ENCODE results near the gene ZEB1. TPM values are rescaled to one million over a fixed set of nuclear protein-coding genes. Genes with fewer than 3 reads are reported as not detected.

ZEB1 gene
- total RNA-seq, 1 experiment from 2014 or later, result 31.5 TPM

GRCh38 chr10:31299119-31299518 is 19.9 kb upstream of the ZEB1 start:
- TF ChIP-seq CTCF (IDR thresholded peaks at IDR 0.05) (no peak), POLR2AphosphoS5 (IDR thresholded peaks at IDR 0.05; ENCODE audit: low read depth, low read length) (no peak), TCF7L2 (IDR thresholded peaks at IDR 0.05; ENCODE audit: low read depth, low read length) (no peak), REST (IDR thresholded peaks at IDR 0.05; ENCODE audit: insufficient read depth in 1 of 2, low read depth in 2 of 2, low read length in 1 of 2) (no peak), SIN3A (IDR thresholded peaks at IDR 0.05; ENCODE audit: borderline replicate concordance, insufficient read depth, low read depth, low read length) (no peak)
- no TSS peak for BruUV-seq (replicated peaks)
- ChIA-PET CTCF (no interaction called here), POLR2A (no interaction called here)
- no peak for DNase-seq (ENCODE audit: low read depth, low spot score)
- Histone ChIP-seq H3K9me3 (ENCODE audit: control insufficient read depth, insufficient read depth, low read depth, low read length) (no peaks in the 10 kb centered on the region), H3K36me3 (ENCODE audit: control insufficient read depth, insufficient read depth, low read length) (no peaks in the 10 kb centered on the region), H3K4me3 (ENCODE audit: low read depth in 2 of 2, low read length in 2 of 2) (no peak overlapping the region), H3K27ac (ENCODE audit: low read length) (no peak overlapping the region), H3K4me1 (ENCODE audit: control insufficient read depth, insufficient read depth, low read length) (no peaks in the 10 kb centered on the region), H3K27me3 (ENCODE audit: control insufficient read depth, insufficient read depth, low read length) (no peaks in the 10 kb centered on the region)
- no peak for ATAC-seq
- intact Hi-C loops (cut with micrococcal nuclease; ENCODE audit: unreplicated experiment), result no loop called here
- in situ Hi-C loops (cut with HindIII; ENCODE audit: low pct_unique_long_range_greater_than_20kb, low sequenced_read_pairs), result no loop called here

GRCh38 chr10:31303212-31303611 is 15.8 kb upstream of the ZEB1 start:
- in situ Hi-C loops (cut with HindIII; ENCODE audit: low pct_unique_long_range_greater_than_20kb, low sequenced_read_pairs) (no loop called here), intact Hi-C loops (cut with micrococcal nuclease; ENCODE audit: unreplicated experiment) (no loop called here)
- Histone ChIP-seq H3K27ac (ENCODE audit: low read length) (no peak overlapping the region), H3K27me3 (ENCODE audit: control insufficient read depth, insufficient read depth, low read length) (no peaks in the 10 kb centered on the region), H3K4me1 (ENCODE audit: control insufficient read depth, insufficient read depth, low read length) (no peaks in the 10 kb centered on the region), H3K36me3 (ENCODE audit: control insufficient read depth, insufficient read depth, low read length) (no peaks in the 10 kb centered on the region), H3K4me3 (ENCODE audit: low read depth in 2 of 2, low read length in 2 of 2) (no peak overlapping the region), H3K9me3 (ENCODE audit: control insufficient read depth, insufficient read depth, low read depth, low read length) (no peaks in the 10 kb centered on the region)
- ATAC-seq (no peak), DNase-seq (ENCODE audit: low read depth, low spot score) (no peak)
- TF ChIP-seq POLR2AphosphoS5 (IDR thresholded peaks at IDR 0.05; ENCODE audit: low read depth, low read length), result no peak
- no peak for TF ChIP-seq CTCF (IDR thresholded peaks at IDR 0.05)
- TF ChIP-seq TCF7L2 (IDR thresholded peaks at IDR 0.05; ENCODE audit: low read depth, low read length), result no peak
- TF ChIP-seq REST (IDR thresholded peaks at IDR 0.05; ENCODE audit: insufficient read depth in 1 of 2, low read depth in 2 of 2, low read length in 1 of 2), result no peak
- TF ChIP-seq SIN3A (IDR thresholded peaks at IDR 0.05; ENCODE audit: borderline replicate concordance, insufficient read depth, low read depth, low read length), result no peak
- ChIA-PET POLR2A (no interaction called here), CTCF (no interaction called here)
- no TSS peak for BruUV-seq (replicated peaks)
